Activated T-helper 1 cell treated with anti-CD3 and anti-CD28 coated beads, Interleukin-2, amount 50 U/mL, for 16 hours (primary cell): ENCODE results near the gene DOCK1.
"Not testable (repeated sequence)": the region's sequence is repeated elsewhere in the genome, so short reads cannot be mapped to it uniquely, and the experiment has no call there.

Experiments used
- DNase-seq, 2 donors: peaks; one replicate each; pipeline ENCODE4 v3.0.0-alpha.2; 2020; ENCODE audit warnings: low read depth in 1 of 2, low spot score in 1 of 2

The DOCK1 gene

DNA sequence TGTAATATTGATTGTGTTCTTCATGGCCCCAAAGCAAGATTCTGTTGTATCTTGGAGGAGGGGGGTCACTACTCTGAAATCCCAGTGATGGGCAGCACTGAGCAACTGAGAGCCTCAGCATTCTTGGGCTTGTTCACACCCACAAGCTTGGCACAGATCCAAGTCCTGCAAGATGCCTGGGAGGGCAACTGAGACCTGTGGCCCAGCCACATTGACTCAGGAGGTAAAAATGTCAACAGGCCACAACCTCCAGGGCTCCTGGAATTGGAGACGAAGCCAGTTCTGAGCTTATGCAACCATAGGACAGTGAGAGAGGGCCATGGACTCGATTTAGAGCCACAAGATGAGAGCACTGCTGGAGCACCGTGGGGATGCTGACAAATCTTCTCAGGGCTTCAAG lies 3.1 kb upstream of the DOCK1 start:
- DNase-seq, result no peak

DNA sequence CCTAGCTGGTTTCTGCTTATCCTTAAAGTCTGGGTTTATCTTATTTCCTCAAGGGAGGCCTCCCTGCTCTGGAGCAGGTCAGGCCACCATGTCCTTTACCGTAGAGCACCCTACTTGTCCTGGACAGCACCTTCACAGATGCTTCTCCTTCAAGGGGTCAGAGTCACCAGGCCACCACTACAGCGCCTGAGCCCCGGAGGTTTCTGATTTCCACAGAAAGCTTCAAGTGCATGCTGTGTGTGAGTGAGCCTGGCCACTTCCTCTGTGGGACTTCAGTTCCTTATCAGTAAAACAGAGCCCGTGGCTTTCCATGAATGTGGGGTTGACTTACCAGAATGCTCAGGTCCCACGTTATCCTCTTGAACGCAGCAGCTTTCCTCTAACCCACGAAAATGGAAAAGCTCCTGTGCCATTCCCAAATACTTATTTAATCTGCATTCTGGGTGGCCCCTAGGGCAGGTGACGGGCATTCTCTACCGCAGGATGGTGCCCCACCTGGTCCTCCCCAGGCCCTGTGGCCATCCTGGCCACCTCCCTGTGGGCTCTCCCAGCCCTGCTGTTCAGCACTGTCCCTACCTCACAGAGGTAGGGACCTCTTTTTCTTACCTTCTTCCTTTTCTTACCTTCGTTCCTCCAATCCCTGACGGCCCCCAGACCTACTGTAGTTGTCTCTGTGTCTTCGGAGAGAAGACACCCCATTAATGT lies 1.4 kb upstream of the DOCK1 start:
- no peak for DNase-seq

DNA sequence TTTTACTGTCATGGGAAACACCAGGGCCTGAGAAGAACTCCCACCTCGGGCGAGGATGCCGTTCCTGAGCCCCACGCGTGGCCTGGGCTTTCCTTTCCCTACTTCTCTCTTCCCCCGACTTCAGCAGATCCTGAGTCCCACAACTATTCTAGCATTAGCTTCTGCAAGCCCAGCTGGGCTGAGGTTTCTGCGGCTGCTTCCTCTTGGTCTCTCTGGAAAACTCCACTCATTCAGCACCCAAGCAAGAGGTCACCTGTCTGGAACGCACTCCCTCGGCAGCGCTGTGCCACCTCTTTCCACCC lies 761 bp upstream of the DOCK1 start:
- DNase-seq, result no peak

DNA sequence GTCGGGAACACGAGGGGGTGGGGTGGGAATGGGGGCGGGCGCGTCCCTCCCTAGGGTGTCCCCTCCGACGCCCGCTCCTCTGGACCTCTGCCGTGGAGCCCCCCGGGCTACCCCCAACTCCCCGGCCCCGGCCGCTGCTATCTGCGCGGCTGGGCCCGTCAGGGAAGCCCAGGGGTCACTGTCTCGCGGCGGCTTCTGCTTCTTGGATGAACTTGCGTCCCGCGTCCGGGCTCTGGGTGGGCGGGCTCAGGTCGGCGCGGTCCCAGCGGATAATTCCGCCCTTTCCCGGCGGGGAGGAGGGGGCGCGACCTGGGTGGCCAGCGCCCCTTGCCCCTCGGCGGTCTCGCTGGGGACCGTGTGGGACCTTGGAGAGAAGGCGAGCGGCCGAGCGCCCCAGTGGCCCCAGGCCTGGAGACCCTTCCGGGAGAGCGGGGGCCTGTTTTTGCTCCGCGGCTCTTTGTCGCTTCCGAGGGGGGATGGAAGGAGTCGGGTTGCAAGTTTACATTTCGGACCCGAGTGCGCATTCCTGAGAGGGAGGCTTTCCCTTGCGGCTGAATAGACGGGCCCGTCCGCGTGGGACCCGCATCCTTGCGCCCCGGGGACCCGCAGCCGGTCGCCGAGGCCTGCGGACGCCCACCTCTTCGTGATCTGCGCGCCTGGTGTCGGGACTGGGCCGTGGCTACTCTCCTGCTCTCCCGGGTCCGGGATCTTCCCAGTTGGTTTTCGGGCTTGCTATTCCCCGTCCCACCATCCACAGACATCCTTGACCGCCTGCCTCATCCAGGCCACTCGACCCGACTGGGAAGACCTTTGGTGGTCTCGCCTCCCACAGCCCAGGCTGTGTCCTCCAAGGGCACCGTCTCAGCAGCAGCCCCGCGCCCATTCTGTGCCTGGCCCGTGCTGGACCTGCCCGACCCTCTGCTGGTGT lies 812 bp downstream of the DOCK1 start:
- no peak for DNase-seq

DNA sequence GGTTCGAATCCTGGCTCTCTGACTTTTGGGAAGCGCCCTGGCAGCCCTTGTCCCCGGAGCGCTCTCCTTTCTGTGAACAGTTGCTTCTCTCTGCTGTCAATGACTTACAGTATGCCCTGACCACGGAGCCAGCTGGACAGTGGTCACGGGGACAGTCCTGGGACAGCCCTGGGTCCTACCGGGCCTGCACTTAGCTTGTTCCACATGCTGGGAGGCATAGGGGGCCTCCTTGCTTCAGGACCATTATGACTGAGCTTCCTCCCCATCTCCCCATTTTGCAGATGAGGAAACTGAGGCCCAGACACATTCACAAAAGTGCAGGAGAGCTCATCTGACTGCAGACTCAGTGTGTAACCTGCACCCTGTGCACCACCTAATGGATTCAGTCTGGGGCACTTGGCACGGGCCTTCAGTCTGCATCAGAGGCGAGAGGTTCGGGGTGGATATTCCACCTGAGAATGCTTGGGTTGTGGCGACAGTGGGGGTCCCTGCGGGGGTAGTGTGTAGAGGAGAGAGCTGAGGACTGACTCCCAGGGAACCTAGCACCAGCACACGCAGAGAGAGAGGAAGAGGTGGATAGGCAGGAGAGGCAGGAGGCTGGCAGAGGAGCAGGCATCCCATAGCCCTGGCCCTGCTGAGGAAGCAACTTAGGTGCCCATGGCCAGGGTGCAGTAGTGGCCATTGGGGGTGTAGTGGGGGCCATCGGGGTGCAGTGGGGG lies 1.6 kb downstream of the DOCK1 start:
- DNase-seq, result no peak

DNA sequence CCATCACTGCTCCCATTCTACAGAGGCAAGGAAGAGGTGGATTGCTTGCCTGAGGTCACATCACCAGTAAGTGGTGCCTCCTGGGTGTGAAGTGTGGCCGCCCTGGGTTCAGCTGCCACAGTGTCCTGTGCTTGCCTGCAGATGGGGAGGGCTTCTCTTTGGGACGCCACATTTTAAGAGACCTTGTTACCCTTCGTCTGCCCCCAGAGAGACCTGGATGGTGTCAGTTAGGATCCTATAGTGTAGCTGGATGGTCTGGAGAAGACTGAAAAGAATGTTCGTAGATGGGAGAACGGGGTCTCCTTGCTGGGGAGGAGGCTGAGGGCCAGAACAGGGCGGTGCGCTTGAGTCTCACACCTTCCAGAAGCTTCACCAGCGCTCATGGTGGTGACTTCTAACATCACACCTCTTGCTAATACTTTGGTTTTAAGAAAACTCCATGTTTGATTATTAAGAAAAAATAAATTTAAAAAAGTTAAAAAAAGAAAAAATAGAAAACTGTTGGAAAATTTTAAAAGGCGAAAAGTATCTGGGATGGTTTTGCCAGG lies 2.3 kb downstream of the DOCK1 start:
- no peak for DNase-seq

DNA sequence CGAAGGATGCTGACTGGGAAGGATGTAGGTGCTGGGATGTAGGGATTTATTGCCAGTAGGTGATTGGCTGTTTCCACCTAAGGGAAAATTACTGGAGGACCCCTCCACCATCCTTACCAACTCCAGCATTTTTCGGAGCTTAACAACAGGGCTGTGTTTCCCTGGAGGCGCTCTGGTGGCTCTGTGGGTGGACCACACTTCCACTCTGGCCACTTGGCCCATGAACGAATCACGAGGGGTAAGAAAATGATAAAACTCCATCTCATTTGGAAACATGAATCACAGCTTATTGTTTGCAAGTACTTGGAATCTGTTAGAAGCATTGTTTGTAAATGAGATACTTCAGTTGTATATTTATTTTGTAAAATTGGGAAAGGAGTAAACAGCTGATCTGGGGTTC lies 3.0 kb downstream of the DOCK1 start:
- DNase-seq, result no peak

DNA sequence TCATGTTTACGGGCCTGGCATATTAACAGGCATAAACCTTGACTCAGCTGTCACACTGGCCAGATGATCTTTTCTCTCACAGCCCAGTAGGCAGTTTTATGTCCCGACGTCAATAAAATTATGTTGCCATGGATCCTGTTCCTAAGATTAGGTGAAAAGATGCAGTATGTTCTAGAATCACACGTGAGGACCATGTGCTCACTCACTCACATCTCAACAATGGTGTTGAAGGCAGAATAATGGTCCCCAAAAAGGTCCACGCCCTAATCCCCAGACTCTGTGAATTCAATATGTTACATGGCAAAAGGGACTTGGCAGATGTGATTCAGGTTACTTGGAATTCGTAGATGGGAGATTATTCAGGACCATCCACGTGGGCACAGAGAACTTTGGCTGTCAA lies 3.5 kb downstream of the DOCK1 start:
- DNase-seq, result no peak

DNA sequence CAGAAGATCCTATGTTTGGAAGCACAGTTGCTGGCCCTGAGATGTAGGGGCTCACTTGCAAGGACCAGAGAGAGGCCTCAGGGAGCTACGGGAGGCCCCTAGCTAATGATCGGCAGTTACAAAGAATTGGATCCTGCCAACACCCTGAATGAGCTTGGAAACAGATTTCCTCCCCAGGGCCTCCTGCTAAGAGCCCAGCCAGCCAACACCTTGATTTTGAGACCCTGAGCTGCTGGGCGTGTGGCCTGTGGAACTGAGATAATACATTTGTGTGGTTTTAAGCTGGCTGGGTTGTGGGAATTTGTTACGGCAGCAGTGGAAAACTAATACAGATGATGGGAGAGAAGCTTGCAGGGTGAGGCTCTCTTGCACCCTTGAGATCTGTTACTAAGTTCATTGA lies 3.9 kb downstream of the DOCK1 start:
- DNase-seq, result no peak

DNA sequence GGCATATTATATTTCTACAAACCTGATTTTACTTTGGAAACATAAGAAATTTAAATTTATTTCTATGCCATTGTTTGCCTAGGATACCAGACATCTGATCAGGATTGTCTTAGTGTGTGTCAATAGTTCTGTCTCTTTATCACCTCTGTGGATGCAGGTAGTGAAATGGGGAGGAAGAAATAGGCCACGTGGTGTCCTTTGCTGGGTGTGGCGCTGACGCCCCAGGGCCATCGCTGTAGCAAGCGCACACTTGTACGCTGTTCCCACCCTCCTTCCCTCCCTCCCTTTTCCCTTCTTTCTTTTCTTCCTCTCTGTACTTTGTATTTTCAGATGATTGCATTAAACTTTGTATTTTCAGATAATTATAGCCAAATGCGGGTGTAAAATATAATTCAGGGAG lies 5.0 kb downstream of the DOCK1 start:
- no peak for DNase-seq

DNA sequence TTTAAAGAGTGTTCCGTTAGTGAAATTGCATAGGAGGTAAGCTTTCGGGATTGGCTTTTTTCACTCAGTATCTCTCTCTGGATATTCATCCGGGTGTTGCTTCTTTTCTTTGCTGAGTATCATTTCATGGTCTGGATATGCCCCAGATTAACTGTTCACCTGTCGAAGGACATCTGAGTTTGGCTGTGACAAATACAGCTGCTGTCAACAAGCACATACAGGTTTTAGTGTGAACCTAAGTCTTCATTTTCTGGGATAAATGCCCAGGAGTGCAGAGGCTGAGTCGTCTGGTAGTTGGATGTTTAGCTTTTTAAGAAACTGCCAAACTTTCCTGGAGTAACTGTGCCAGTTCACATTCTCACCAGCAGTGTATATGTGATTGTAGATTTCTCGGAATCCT lies 5.6 kb downstream of the DOCK1 start:
- no peak for DNase-seq

DNA sequence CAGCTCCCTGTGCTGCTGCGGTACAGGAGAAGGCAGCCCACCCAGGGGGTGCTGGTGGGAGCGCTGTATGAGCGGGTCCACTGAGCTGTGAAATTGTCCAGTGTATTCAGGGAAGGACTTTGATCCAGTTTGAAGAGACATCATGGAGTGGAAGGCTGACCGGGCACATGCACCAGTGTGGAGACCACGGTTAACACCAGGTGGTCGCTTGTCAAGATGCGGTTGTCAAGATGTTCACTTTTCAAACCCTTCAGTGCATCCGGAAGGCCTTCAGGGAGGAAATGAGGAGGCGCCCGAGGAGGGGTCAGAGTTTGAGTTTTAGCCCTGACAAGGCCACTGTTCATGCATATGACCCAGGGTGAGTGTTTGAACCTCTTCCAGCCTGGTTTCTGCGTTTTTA lies 6.1 kb downstream of the DOCK1 start:
- DNase-seq, result no peak

DNA sequence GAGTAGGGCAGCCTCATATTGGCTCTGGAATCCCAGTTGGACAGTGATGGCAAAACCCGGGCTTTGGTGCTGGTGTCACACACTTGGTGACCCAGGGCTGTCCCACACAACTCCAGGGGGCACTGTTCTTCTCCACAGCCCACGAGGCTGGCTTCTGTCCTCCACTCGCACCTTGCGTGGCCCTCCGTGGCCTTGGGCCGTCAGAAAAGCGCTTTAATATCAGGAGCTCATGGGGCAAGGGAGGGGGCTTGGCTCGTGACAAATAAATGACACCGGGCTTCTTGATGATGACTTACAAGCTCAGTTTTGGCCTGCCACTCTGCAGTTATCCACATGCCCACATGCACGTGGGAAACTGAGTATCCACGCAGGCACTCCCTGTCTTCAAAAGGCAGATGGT lies 8.1 kb downstream of the DOCK1 start:
- DNase-seq, result no peak

DNA sequence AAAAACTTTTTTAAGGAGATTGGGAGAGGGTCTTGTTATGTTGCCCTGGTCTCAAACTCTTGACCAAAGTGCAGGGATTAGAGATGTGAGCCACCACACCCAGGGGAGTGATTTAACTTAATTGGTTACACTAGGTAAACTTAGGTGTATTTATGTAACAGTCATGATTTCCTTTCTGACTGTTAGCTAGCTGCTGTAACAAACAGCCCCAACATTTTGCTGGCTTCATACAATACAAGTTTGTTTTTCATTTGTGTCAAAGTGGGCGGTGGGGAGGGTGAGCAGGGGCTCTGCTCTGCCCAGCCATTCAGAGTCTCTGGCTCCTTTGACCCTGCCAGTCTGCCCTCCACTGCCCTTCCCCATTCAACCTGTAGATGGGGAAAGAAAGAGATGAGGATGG lies 9.3 kb downstream of the DOCK1 start:
- DNase-seq, result no peak

DNA sequence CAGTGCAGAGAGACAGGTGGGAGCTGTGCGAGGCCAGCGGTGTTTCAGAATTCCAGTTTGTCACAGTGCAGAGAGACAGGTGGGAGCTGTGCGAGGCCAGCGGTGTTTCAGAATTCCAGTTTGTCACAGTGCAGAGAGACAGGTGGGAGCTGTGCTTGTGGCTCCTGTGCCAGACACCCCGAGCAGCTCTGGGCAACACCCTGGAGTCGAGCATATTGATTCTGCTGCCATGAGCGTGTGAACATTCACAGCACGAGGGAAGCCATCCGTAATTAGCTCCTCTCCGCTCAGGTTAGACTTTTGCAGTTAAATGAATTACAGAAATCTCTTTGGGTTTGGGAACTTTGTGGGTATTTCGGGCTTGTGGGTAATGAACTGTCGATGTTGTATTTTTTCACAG lies 11.7 kb downstream of the DOCK1 start:
- DNase-seq, result not testable (repeated sequence)

DNA sequence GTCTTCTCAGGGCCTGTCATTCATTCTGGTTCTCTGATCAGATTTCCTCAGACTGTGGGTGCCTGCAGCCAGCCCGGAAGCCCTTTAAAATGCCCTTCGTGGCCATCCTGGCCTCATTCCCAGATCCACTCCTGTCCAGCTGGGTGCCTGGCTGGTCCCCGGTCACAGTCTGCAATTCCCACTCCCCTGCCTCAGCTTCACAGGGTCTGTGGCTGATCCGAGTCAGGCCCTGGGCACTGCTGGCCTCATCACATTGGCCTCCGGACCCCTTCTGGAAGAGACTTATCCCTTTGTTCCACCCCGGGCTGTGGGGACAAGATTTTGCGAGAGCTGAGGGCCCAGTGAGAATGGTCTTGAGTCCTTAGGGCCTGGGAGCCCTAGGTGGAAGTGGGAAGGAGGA lies 12.1 kb downstream of the DOCK1 start:
- no peak for DNase-seq

DNA sequence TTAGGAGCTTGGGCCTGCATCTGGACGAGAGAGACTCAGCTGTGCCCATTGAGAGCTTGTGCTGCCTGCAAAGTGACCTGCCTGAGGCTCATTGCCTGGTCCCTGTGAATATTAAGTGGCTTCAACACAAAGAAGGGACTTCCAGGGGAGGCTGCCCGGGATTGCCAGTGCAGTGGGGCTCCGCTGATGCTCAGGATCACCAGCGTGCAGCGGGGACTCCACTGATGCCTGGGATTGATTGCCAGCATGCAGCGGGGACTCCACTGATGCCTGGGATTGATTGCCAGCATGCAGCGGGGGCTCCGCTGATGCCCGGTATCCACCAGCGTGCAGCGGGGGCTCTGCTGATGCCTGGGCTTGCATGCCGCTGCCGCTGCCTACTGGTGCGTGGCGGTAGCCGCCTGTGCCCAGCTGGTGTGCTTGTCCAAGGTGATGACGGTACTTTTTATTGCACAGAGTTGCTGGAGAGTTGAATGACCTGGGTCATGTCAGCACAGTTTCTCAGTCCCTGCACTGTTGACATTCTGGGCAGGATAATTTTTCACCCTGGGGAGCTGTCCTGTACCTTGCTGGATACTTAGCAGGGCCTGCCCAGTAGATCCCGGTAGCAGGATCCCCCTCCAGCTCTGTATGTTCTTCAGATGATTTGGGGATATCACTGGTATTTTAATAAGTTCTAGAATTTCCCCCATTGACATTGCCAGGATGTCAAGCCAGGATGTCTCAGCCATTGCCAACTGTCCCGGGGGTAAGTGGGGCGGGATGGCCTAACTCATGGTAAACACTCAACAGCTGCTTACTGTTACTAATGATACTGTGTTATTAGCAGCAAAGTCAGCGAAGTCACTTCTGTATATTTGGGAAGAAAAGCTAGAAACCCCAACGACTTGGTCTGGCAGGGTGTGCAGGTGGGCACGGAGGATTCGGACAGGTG lies 13.0 kb downstream of the DOCK1 start:
- no peak for DNase-seq

DNA sequence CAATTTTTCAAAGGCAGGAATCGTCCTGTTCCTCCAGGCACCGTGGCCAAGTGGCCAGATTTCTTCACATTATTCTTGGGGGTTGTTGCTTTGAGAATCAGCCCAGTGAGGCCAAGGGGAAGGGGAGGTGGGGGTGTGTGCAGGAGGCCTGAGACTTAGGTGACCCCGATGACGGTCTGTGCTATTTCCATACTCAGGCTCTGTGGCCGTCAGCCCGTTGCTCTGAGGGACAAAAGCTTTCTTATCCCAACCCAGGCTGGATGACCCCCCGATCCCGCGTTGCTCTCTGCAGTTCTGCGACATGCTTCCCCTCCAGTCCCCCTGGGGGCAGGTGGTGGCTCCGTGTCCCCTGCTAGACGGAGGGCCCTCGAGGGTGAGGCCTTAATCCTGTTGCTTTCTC lies 14.2 kb downstream of the DOCK1 start:
- no peak for DNase-seq

DNA sequence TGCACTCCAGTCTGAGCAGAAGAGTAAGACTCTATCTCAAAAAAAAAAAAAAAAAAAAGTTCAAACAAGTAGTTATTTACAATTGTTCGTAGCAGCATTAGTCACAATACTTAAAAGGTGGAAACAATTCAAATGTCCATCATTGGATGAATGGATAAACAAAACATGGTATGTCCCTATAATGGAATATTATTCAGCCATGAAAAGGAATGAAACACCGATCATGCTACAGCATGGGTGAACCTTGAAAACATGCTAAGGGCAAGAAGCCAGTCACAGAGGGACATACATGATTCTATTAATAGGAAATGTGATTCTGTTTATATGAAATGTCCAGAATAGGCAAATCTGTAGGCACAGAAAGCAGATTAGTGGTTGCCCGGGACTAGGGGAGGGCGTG lies 15.9 kb downstream of the DOCK1 start:
- DNase-seq, result no peak

DNA sequence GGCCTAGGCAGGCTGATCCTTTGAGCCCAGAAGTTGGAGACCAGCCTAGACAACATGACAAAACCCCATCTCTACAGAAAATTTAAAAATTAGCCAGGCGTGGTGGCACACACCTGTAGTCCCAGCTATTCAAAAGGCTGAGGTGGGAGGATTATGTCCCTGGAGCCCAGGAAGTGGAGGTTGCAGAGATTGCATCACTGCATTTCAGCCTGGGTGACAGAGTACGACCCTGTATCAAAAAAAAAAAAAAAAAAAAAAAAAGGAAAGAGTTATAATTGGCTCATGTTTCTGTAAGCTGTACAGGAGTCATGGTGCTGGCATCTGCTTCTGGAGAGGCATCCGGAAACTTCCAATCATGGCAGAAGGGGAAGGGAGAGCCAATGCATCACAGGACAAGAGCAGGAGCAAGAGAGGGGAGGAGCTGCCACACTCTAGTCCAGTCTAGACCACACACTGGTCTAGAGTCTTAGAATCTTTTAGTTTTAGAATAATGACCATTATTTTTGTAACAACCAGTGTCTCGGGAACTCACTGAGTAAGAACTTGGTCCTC lies 16.8 kb downstream of the DOCK1 start:
- no peak for DNase-seq
